WTC11 (cell line): ENCODE data around the gene ADAM8. TPM values are rescaled to one million over a fixed set of nuclear protein-coding genes. Genes with fewer than 3 reads are reported as not detected.

ENCODE experiments used
- CBFB ChIP-seq: sonication (generic); formaldehyde crosslinking; IDR thresholded peaks from 2 replicates; pipeline ENCODE4 v1.8.1; 2022; ENCODE audit warnings: mild to moderate bottlenecking, low read depth, missing genetic modification reagents
- FOXP1 ChIP-seq: sonication (generic); formaldehyde crosslinking; IDR thresholded peaks from 2 replicates; pipeline ENCODE4 v1.8.0; 2022; ENCODE audit warnings: missing genetic modification reagents, mild to moderate bottlenecking, moderate library complexity, borderline replicate concordance
- MYBL2 ChIP-seq: sonication (generic); formaldehyde crosslinking; IDR thresholded peaks from 2 replicates; pipeline ENCODE4 v1.8.1; 2023; ENCODE audit warnings: mild to moderate bottlenecking, moderate library complexity, missing genetic modification reagents
- NR1H2 ChIP-seq: sonication (generic); formaldehyde crosslinking; IDR thresholded peaks from 2 replicates; pipeline ENCODE4 v1.9.0; 2021; ENCODE audit warnings: mild to moderate bottlenecking, moderate library complexity, missing genetic modification reagents
- RORB ChIP-seq: fragments of 250-450 bp; sonication (Bioruptor Pico); IDR thresholded peaks from 2 replicates; pipeline ENCODE4 v1.9.0; 2021; ENCODE audit warnings: mild to moderate bottlenecking
- TP53 ChIP-seq: sonication (generic); formaldehyde crosslinking; IDR thresholded peaks from 2 replicates; pipeline ENCODE4 v1.8.1; 2023; ENCODE audit warnings: mild to moderate bottlenecking, missing genetic modification reagents
- ZNF263 ChIP-seq: sonication (generic); formaldehyde crosslinking; IDR thresholded peaks from 2 replicates; pipeline ENCODE4 v1.8.1; 2022; ENCODE audit warnings: low read depth, mild to moderate bottlenecking, moderate library complexity, missing genetic modification reagents
- total RNA-seq: library from RNA; stranded (reverse); gene quantifications from 3 replicates; pipeline ENCODE4 v1.2.3, GENCODE V29; 2021
- TF ChIP-seq, protein P1 (sequence below): sonication (generic); formaldehyde crosslinking; IDR thresholded peaks from 2 replicates; pipeline ENCODE4 v1.8.1; 2022; ENCODE audit warnings: missing genetic modification reagents, borderline replicate concordance
- TF ChIP-seq, protein P2 (sequence below): fragments of 250-450 bp; sonication (Bioruptor Pico); IDR thresholded peaks from 2 replicates; pipeline ENCODE4 v1.9.0; 2021; ENCODE audit warnings: moderate library complexity, mild to moderate bottlenecking, inconsistent platforms, borderline replicate concordance
- TF ChIP-seq, protein P3 (sequence below): sonication (generic); formaldehyde crosslinking; IDR thresholded peaks from 2 replicates; pipeline ENCODE4 v1.8.1; 2022; ENCODE audit warnings: mild to moderate bottlenecking, missing genetic modification reagents, moderate library complexity, borderline replicate concordance
- TF ChIP-seq, protein P4 (sequence below): fragments of 250-450 bp; sonication (Bioruptor Pico); conservative IDR thresholded peaks from 2 replicates; pipeline ENCODE4 v1.9.0; 2021; ENCODE audit warnings: mild to moderate bottlenecking
- TF ChIP-seq, protein P5 (sequence below): sonication (generic); formaldehyde crosslinking; IDR thresholded peaks from 2 replicates; pipeline ENCODE4 v1.8.0; 2022; ENCODE audit warnings: mild to moderate bottlenecking, missing genetic modification reagents
- TF ChIP-seq, protein P6 (sequence below): fragments of 250-450 bp; sonication (Bioruptor Pico); IDR thresholded peaks from 2 replicates; pipeline ENCODE4 v1.9.0; 2021; ENCODE audit warnings: mild to moderate bottlenecking
- TF ChIP-seq, protein P7 (sequence below): fragments of 250-450 bp; sonication (Bioruptor Pico); IDR thresholded peaks from 2 replicates; pipeline ENCODE4 v1.9.0; 2021; ENCODE audit warnings: mild to moderate bottlenecking, borderline replicate concordance
- TF ChIP-seq, protein P8 (sequence below): sonication (generic); formaldehyde crosslinking; IDR thresholded peaks from 2 replicates; pipeline ENCODE4 v1.8.1; 2023; ENCODE audit warnings: mild to moderate bottlenecking, moderate library complexity, missing genetic modification reagents
- TF ChIP-seq, protein P9 (sequence below): sonication (generic); formaldehyde crosslinking; IDR thresholded peaks from 2 replicates; pipeline ENCODE4 v1.8.1; 2023; ENCODE audit warnings: mild to moderate bottlenecking, missing genetic modification reagents
- TF ChIP-seq, protein P10 (sequence below): fragments of 250-450 bp; sonication (Bioruptor Pico); IDR thresholded peaks from 2 replicates; pipeline ENCODE4 v1.9.0; 2021; ENCODE audit warnings: mild to moderate bottlenecking

ADAM8 gene
- total RNA-seq, 1 experiment from 2014 or later = 7.2 TPM

DNA sequence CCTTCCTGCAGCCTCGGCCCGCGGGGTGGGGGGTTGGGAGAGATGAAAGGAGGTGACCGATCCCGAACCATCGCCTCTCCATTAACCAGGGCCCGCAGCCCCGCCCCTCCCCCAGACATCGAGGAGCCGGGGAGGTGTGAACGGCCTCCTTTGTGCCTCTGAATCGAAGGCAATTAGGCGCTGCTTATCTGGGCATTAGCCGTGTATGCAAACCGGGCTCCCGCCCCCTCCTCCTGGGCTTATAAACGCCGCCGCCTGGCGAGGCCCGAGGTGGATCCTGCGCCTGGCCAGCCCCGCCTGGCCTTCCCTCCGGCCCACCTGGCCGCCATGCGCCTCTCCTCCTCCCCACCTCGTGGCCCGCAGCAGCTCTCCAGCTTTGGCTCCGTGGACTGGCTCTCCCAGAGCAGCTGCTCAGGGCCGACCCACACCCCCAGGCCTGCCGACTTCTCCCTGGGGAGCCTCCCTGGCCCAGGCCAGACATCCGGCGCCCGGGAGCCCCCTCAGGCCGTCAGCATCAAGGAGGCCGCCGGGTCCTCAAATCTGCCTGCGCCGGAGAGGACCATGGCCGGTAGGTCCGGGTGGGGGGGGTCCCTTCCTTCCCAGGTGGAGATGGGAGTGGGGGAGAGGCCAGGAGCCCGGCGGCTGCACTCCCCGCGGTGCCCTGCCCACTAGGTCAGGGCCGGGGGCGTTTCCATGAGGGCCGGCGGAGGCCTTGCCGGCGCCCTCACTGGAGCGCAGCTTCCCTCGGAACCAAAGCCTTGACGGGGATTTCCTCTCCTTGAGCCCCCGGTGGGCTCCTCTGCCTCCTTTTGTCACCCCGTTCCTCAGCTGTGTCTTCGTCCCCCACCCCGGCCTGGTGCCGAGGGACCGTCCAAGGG lies 38.8 kb downstream of the ADAM8 start, which contains the start of gene VENTX (continued):
- TF ChIP-seq, protein P1, sequence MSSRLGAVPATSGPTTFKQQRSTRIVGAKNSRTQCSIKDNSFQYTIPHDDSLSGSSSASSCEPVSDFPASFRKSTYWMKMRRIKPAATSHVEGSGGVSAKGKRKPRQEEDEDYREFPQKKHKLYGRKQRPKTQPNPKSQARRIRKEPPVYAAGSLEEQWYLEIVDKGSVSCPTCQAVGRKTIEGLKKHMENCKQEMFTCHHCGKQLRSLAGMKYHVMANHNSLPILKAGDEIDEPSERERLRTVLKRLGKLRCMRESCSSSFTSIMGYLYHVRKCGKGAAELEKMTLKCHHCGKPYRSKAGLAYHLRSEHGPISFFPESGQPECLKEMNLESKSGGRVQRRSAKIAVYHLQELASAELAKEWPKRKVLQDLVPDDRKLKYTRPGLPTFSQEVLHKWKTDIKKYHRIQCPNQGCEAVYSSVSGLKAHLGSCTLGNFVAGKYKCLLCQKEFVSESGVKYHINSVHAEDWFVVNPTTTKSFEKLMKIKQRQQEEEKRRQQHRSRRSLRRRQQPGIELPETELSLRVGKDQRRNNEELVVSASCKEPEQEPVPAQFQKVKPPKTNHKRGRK (CRISPR knock-in tag) = no peak
- TF ChIP-seq, protein P2, sequence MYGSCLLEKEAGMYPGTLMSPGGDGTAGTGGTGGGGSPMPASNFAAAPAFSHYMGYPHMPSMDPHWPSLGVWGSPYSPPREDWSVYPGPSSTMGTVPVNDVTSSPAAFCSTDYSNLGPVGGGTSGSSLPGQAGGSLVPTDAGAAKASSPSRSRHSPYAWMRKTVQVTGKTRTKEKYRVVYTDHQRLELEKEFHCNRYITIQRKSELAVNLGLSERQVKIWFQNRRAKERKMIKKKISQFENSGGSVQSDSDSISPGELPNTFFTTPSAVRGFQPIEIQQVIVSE (CRISPR knock-in tag) = no peak
- TF ChIP-seq TP53 = peak; percentile 83; the same call in 1 of the 2 replicates
- TF ChIP-seq RORB (CRISPR knock-in tag) = no peak
- TF ChIP-seq, protein P3, sequence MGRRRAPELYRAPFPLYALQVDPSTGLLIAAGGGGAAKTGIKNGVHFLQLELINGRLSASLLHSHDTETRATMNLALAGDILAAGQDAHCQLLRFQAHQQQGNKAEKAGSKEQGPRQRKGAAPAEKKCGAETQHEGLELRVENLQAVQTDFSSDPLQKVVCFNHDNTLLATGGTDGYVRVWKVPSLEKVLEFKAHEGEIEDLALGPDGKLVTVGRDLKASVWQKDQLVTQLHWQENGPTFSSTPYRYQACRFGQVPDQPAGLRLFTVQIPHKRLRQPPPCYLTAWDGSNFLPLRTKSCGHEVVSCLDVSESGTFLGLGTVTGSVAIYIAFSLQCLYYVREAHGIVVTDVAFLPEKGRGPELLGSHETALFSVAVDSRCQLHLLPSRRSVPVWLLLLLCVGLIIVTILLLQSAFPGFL (CRISPR knock-in tag) = no peak
- TF ChIP-seq, protein P4, sequence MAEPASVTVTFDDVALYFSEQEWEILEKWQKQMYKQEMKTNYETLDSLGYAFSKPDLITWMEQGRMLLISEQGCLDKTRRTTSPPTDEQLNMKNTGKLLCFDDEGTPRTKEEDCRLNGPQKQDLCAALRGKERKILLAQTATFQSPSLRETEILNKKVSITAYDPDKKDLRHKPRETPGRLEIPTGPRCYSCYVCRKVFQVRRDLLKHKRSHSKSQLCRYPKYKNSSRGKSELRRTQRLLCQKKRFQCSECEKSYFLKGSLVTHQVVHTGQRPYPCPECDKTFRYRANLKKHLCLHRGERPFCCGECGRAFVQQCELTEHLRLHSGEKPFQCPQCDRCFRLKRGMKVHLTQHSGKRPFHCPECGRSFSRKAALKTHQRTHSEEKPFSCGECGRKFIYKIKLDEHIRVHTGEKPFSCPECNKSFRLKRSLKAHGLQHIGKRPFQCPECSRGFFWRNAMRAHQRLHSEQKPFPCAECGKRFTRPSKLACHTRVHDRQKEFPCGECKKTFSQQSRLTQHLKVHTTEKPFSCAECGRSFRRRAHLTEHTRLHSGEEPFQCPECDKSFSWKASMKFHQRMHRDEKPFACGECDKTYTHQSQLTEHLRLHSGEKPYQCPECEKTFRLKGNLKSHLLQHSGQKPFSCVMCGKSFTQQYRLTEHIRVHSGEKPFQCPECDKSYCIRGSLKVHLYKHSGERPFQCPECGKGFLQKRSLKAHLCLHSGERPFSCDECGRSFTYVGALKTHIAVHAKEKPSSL (CRISPR knock-in tag) = no peak
- TF ChIP-seq, protein P5, sequence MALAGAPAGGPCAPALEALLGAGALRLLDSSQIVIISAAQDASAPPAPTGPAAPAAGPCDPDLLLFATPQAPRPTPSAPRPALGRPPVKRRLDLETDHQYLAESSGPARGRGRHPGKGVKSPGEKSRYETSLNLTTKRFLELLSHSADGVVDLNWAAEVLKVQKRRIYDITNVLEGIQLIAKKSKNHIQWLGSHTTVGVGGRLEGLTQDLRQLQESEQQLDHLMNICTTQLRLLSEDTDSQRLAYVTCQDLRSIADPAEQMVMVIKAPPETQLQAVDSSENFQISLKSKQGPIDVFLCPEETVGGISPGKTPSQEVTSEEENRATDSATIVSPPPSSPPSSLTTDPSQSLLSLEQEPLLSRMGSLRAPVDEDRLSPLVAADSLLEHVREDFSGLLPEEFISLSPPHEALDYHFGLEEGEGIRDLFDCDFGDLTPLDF = peak; percentile 93
- peak; percentile 47 for TF ChIP-seq ZNF263 (CRISPR knock-in tag)
- TF ChIP-seq, protein P6, sequence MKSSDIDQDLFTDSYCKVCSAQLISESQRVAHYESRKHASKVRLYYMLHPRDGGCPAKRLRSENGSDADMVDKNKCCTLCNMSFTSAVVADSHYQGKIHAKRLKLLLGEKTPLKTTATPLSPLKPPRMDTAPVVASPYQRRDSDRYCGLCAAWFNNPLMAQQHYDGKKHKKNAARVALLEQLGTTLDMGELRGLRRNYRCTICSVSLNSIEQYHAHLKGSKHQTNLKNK = peak; percentile 19; the same call in 1 of the 2 replicates
- peak; percentile 38; the same call in 1 of the 2 replicates for TF ChIP-seq MYBL2 (CRISPR knock-in tag)
- TF ChIP-seq, protein P7, sequence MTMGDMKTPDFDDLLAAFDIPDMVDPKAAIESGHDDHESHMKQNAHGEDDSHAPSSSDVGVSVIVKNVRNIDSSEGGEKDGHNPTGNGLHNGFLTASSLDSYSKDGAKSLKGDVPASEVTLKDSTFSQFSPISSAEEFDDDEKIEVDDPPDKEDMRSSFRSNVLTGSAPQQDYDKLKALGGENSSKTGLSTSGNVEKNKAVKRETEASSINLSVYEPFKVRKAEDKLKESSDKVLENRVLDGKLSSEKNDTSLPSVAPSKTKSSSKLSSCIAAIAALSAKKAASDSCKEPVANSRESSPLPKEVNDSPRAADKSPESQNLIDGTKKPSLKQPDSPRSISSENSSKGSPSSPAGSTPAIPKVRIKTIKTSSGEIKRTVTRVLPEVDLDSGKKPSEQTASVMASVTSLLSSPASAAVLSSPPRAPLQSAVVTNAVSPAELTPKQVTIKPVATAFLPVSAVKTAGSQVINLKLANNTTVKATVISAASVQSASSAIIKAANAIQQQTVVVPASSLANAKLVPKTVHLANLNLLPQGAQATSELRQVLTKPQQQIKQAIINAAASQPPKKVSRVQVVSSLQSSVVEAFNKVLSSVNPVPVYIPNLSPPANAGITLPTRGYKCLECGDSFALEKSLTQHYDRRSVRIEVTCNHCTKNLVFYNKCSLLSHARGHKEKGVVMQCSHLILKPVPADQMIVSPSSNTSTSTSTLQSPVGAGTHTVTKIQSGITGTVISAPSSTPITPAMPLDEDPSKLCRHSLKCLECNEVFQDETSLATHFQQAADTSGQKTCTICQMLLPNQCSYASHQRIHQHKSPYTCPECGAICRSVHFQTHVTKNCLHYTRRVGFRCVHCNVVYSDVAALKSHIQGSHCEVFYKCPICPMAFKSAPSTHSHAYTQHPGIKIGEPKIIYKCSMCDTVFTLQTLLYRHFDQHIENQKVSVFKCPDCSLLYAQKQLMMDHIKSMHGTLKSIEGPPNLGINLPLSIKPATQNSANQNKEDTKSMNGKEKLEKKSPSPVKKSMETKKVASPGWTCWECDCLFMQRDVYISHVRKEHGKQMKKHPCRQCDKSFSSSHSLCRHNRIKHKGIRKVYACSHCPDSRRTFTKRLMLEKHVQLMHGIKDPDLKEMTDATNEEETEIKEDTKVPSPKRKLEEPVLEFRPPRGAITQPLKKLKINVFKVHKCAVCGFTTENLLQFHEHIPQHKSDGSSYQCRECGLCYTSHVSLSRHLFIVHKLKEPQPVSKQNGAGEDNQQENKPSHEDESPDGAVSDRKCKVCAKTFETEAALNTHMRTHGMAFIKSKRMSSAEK = no peak
- TF ChIP-seq, protein P8, sequence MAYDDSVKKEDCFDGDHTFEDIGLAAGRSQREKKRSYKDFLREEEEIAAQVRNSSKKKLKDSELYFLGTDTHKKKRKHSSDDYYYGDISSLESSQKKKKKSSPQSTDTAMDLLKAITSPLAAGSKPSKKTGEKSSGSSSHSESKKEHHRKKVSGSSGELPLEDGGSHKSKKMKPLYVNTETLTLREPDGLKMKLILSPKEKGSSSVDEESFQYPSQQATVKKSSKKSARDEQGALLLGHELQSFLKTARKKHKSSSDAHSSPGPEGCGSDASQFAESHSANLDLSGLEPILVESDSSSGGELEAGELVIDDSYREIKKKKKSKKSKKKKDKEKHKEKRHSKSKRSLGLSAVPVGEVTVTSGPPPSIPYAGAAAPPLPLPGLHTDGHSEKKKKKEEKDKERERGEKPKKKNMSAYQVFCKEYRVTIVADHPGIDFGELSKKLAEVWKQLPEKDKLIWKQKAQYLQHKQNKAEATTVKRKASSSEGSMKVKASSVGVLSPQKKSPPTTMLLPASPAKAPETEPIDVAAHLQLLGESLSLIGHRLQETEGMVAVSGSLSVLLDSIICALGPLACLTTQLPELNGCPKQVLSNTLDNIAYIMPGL = peak; percentile 37; the same call in 1 of the 2 replicates
- peak; percentile 46; the same call in 1 of the 2 replicates for TF ChIP-seq NR1H2 (CRISPR knock-in tag)
- TF ChIP-seq CBFB (CRISPR knock-in tag) = no peak
- TF ChIP-seq, protein P9, sequence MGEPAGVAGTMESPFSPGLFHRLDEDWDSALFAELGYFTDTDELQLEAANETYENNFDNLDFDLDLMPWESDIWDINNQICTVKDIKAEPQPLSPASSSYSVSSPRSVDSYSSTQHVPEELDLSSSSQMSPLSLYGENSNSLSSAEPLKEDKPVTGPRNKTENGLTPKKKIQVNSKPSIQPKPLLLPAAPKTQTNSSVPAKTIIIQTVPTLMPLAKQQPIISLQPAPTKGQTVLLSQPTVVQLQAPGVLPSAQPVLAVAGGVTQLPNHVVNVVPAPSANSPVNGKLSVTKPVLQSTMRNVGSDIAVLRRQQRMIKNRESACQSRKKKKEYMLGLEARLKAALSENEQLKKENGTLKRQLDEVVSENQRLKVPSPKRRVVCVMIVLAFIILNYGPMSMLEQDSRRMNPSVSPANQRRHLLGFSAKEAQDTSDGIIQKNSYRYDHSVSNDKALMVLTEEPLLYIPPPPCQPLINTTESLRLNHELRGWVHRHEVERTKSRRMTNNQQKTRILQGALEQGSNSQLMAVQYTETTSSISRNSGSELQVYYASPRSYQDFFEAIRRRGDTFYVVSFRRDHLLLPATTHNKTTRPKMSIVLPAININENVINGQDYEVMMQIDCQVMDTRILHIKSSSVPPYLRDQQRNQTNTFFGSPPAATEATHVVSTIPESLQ (CRISPR knock-in tag) = no peak
- TF ChIP-seq, protein P10, sequence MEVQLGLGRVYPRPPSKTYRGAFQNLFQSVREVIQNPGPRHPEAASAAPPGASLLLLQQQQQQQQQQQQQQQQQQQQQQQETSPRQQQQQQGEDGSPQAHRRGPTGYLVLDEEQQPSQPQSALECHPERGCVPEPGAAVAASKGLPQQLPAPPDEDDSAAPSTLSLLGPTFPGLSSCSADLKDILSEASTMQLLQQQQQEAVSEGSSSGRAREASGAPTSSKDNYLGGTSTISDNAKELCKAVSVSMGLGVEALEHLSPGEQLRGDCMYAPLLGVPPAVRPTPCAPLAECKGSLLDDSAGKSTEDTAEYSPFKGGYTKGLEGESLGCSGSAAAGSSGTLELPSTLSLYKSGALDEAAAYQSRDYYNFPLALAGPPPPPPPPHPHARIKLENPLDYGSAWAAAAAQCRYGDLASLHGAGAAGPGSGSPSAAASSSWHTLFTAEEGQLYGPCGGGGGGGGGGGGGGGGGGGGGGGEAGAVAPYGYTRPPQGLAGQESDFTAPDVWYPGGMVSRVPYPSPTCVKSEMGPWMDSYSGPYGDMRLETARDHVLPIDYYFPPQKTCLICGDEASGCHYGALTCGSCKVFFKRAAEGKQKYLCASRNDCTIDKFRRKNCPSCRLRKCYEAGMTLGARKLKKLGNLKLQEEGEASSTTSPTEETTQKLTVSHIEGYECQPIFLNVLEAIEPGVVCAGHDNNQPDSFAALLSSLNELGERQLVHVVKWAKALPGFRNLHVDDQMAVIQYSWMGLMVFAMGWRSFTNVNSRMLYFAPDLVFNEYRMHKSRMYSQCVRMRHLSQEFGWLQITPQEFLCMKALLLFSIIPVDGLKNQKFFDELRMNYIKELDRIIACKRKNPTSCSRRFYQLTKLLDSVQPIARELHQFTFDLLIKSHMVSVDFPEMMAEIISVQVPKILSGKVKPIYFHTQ = no peak
- peak; percentile 86 for TF ChIP-seq FOXP1 (CRISPR knock-in tag)
